ENCODE measurements around the gene IL1RL2.

Gene IL1RL2

DNA sequence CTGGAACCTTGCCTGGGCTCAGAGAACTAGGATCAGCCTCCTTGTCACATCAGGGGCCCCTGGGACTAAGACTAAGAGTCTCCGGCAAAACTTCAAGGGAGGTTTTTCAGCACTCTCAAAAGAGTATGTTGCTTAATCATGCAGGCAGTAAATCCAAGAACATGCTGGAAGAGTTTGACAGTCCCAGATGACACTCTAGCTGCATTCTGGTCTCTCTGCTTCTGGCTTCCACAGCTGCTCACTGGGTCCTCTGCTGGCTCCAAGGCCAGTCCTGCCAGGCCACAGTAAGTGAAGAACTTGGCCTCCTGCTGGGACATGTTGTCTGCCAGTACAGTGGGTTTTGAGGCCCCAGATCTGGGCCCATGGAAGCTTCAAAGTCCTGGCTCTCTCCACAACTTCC lies 79.4 kb downstream of the IL1RL2 start:
- no peak for DNase-seq (ENCODE audit: low read depth in 3 of 3)

DNA sequence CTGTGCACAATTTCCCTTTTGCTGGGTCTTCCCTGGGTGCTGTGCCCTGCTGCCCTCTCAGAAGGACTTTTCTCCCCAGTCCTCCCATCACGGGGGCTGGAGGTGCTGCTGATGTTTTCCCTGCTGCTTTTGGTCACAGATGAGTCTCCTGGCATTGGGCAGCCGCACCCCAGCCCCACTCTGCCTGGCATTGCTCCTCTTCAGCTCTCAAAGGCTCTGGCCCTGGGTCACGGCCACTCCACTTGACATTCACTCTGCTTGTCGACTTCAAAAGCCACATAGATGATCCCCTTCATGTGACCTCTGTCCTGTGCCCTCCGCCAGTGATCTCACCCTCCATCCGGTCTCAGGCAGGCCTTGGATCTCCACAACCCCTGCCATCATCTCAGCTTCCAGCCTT lies 81.0 kb downstream of the IL1RL2 start:
- no peak for DNase-seq (ENCODE audit: low read depth in 3 of 3)

DNA sequence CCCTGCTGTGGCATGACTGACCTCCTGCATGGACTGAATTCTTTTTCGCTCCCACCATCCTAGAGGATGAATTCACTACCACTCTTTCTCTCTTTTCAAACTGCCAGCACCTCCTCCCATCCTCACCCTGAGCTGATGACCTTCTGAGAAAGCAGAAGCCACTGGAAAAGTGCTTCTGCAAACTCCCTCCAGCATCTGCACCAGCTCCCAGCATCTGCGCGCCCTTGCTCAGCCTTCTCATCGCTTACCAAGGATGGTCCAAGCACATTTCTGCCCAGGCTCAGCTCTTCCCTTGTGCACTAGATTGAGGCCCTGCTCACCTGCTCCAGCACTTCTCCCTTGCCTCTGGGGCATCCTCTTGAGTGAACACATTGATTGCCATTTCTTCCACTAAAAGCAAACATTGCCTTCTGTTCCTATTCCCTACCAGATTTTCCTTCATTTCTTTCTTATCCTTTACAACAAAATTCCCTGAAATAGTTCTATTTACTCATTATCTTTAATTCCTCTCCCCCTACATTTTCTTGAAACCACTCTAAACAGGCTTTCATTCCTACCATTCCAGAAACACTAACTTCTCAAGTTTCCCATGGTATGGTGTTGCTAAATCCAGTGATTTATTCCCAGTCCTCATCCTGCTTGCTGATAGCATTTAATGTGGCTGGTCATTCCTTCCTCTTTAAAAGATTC lies 81.8 kb downstream of the IL1RL2 start:
- no peak for DNase-seq (ENCODE audit: low read depth in 3 of 3)

DNA sequence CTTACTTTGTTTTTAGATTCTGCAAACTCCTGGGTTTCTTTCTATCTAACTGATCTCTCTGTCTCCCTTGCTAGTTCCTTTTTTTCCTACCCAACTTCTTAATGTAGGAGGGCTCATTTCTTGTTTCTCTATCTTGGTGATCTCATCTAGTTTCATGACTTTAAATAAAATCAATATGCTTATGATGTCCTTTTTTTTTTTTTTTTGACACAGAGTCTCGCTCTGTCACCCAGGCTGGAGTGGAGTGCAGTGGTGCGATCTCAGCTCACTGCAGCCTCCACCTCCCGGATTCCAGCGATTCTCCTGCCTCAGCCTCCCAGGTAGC lies 82.3 kb downstream of the IL1RL2 start:
- DNase-seq (ENCODE audit: low read depth in 3 of 3), result no peak

DNA sequence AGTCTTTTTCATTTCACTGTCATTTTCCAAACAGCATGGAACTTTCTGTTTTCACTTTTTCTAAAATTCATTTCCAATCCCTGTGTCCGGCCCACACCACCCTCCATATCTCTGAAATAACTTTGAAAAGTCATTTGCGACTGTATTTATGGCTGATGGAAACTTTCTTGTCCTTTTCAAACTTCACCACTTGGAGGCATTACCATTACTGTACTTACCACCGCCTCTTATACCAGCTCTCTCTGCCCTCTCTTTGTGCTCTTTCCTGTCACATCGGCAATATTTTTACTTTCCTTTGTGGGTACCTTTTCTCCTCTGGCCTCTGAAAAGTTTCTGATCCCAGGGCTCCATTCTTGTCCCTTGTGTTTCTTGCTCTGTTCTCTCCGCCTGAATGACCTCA lies 85.0 kb downstream of the IL1RL2 start:
- DNase-seq (ENCODE audit: low read depth in 3 of 3), result no peak

DNA sequence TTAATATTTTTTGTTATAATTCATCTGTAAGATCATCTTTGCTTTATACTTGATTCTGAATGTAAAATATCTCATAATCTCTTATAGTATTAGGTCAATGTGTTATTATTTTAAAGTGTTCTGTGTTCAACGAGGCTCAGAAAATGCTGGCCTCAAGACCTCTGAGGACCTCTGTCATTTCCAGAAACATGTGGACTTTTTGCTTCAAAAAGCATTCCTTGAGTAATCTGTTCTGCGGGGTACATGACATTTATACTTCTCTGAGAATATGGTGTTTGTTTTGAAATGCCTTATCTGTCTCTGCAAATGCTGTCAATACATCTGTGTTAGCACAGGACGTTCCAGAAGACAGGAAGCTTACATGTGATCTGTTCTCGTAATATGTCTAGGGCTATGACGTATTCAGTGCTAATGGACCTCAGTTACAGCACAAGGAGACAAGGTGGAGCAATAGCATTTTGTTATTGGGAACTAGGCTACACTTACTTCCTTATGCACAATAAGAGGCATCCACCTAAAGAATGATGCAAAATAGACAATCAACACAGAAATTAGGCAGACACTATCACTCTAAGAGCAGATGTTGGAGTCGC lies 86.9 kb downstream of the IL1RL2 start:
- no peak for DNase-seq (ENCODE audit: low read depth in 3 of 3)

DNA sequence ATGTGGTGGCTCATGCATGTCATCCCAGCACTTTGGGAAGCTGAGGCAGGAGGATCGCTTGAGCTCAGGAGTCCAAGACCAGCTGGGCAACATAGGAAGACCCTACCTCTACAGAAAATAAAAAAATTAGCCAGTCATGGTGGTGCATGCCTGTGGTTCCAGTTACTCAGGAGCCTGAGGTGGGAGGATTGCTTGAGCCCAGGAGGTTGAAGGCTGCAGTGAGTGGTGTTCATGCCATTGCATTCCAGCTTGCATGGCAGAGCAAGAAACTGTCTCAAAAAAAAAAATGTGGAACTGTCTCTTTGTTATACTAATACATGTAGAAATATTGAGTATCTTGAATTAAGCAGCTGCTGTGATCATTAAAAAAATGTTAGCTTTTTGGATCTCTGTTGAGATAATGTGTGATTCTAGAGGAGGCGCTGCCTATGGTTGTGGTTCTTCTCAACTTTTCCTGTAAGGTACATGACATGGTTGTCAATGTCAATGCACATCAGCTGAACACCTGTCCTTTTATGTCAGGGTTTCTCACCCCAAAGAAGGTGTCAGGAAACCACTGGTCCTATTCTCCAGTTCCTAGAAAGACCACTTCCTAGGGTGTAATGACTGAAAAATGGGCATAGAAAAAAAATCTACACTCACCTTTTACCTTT lies 89.9 kb downstream of the IL1RL2 start:
- no peak for DNase-seq (ENCODE audit: low read depth in 3 of 3)

DNA sequence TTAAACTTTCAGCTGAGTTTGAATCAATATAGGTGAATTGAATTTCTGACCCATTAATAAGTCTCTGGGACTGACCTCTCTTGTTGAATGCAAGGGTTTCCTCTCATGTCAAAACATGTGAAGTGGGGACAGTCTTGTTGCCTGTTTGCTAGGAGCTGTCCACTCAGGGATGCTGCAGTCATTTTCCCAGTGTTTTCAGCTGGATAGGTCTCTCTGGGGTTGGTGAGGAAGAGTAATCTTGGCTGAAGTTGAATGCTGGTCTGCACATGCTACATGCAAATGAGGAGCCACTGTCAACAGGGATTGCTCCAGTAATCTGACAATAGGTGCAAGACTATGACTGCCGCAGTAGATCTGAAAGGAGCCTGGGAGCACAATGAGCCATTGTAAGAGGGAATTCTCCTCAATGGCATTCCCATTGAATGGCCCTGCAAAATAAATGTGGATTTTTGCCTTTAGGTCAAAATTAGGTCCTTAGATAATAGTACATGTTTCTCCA lies 90.4 kb downstream of the IL1RL2 start:
- no peak for DNase-seq (ENCODE audit: low read depth in 3 of 3)

DNA sequence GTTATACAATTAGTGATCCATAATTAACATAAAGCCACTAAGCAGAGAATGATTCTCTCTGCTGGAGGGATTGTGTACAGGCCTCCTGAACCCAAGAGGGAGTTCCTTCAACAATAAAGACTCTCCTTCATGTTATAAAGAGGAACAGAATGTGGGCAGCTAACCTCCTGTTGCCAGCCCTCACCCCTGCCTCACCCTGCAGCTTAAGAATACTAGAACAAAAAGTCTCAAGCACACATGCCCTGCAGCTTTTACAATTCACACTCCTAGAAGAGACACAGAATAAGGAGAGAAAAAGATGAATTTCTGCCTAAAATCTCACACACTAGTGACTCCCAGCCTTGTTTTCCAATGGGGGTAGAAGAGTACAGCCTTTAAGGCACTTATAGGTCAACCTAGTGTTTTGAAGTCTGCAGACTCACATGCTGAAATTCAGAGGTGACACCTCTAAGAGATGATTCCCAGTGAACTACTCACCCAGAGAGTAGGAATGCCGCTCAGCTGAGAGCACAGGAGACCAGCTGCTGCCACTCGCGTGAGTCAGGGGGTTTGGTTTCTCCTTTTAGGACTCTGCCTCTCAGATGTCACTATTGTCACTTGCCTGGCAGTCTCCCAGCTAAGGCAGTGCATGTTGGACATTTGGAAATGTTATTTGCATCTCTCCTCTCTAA lies 92.0 kb downstream of the IL1RL2 start:
- DNase-seq (ENCODE audit: low read depth in 3 of 3), result no peak

DNA sequence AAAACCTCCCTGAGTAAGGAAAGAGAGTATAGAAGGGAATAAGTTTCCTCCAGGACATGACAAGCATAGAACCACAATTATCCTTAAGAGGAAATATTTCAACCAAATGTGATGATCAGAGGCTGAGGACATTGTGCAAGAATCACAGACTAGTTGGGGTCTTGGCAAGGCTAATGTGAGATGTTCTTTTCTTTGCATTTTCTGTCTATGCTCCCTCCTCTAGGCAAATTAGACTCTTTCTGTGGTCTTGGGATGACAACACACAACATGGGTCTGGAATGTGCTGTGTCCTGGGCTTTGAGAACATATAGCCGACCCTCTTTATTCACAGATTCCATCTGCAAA lies 92.5 kb downstream of the IL1RL2 start:
- DNase-seq (ENCODE audit: low read depth in 3 of 3), result no peak

DNA sequence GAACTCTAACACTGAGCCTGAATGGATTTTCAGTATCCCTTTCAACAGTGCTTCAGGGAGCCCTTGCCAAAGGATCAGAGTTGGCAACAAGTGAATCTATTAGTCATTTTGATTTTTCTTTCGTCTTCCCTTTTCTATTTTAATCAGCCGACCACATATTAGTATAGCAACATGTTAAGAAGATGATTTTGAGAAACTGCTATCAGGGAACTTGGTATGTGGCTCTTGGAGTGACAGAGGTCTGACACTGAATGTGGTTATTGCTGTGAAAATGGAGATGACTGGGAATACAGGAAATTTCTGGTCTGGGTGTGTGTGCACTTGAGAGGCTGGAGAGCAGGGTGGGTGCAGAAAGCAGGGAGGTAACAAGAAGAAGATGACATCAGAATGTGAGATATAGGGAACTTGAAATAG lies 95.9 kb downstream of the IL1RL2 start:
- DNase-seq (ENCODE audit: low read depth in 3 of 3), result no peak

DNA sequence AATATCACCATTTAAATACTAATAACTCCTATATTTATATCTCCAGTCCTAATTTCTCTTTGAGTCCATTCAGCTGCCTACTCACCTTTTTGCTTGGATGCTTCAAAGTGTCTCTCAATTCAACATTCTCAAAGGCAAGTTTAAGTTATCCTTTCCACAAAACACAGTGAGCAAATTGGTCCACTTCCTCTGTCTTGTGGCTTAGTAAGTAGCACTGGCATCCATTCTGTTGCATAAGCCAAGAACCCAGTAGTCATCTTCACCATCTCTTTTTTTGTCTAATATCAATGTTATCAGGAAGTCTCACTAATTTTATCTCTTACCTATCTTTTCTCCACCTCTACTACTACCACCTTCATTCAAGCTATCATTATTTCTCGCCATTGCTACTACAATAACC lies 97.2 kb downstream of the IL1RL2 start:
- DNase-seq (ENCODE audit: low read depth in 3 of 3), result no peak

DNA sequence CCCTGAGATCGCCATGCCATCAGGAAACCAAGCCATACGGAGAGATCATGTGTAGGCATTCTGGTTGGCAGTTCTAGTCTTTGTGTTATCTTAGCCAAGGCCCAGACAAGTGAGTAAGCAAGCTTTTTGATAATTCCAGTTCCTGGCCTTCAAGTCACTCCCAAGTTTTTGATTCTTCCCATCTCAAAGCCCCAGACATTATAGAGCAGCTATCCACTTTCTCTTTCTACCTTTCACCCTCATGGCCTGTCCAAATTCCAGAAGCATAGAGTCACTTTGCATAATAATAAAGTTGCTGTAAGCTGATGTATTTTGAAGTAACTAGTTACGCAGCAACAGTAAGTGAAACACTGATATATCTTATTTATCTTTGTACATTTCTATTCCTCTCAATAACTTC lies 97.8 kb downstream of the IL1RL2 start:
- DNase-seq (ENCODE audit: low read depth in 3 of 3), result no peak

DNA sequence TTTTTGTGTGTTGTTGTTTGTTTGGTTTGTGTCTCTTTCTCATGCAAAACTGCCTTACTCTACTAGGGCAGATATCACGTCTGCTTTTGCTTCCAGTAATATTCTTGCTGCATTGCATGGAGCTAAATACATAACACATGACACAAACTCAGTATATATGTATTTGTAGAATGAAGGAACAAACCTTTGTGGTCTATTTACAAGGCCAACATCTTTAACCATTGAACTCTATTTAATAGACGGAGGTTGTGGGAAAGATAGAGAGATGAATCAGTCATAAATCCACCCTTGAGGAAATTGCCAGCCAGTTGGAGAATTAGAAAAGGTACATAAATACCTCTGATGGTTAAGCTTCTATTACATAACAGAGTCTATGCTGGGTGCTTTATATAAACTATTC lies 98.5 kb downstream of the IL1RL2 start:
- no peak for DNase-seq (ENCODE audit: low read depth in 3 of 3)

DNA sequence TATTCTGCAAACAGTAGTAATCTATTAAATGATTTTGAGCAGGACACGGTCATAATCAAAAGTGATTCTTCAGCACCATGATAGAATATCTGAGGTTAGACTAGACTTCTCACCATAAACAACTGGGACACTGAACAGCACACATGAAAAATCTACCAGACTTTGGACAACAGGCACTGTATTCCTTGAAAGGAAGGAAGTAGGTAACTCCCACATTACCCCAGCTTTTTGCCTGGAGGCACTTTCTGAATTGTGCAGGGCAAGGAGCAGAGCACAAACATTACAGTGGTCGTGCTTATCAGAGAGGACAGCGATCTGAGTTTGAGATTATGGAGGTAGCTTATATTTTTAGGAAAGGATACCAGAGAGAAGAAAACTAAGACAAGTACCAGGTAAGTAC lies 99.2 kb downstream of the IL1RL2 start:
- no peak for DNase-seq (ENCODE audit: low read depth in 3 of 3)

DNA sequence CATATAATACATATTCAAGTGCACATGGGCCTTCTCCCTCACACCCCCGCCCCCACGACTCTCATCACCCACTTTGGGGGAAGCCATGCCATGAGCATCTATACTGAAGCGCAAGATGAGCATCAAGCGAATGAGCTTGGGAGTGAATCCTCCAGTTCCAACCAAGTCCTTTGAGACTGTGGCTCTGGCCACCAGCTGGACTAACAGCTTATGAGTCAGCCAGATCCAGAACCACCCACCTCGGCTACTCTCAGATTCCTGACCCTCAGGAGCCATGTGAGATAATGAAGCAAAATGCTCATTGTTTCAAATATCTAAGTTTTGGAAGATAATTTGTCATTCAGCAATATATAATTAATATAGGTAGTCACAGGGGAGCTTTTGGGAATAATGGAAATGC lies 102.3 kb downstream of the IL1RL2 start:
- DNase-seq (ENCODE audit: low read depth in 3 of 3), result no peak
